H9 (cell line): ENCODE data around the gene PLXNA4. TPM values are rescaled to one million over a fixed set of nuclear protein-coding genes. Genes with fewer than 3 reads are reported as not detected.

Source experiments
- DNase-seq: peaks from one replicate; pipeline ENCODE4 v3.0.0-alpha.2; 2017
- H2AFZ ChIP-seq: one replicate; pipeline ENCODE4 v1.6.1; 2013; ENCODE audit warnings: mild to moderate bottlenecking, low read length, control low read depth, moderate library complexity
- H2AK5ac ChIP-seq: 2 replicates; pipeline ENCODE4 v1.6.1; 2013; ENCODE audit warnings: low read length, control low read depth, mixed read lengths; ENCODE audit not compliant: insufficient read length
- H2BK120ac ChIP-seq: one replicate; pipeline ENCODE4 v1.6.1; 2013; ENCODE audit warnings: low read depth, mild to moderate bottlenecking, low read length, control low read depth, inconsistent platforms; ENCODE audit not compliant: poor library complexity, severe bottlenecking
- H2BK12ac ChIP-seq: 2 replicates; pipeline ENCODE4 v1.6.1; 2013; ENCODE audit warnings: low read length, control low read depth, mixed read lengths, low read depth; ENCODE audit not compliant: insufficient read length
- H2BK15ac ChIP-seq: 2 replicates; pipeline ENCODE4 v1.6.1; 2013; ENCODE audit warnings: low read depth, low read length, control low read depth
- H2BK20ac ChIP-seq: one replicate; pipeline ENCODE4 v1.6.1; 2013; ENCODE audit warnings: low read depth, mild to moderate bottlenecking, low read length, control low read depth, inconsistent platforms; ENCODE audit not compliant: poor library complexity, severe bottlenecking
- H2BK5ac ChIP-seq: 2 replicates; pipeline ENCODE4 v1.6.1; 2013; ENCODE audit warnings: low read length, control low read depth, mixed read lengths; ENCODE audit not compliant: insufficient read length
- H3K14ac ChIP-seq: 2 replicates; pipeline ENCODE4 v1.6.1; 2013; ENCODE audit warnings: low read length, control low read depth; ENCODE audit not compliant: insufficient read depth
- H3K18ac ChIP-seq: 2 replicates; pipeline ENCODE4 v1.6.1; 2013; ENCODE audit warnings: low read depth, mild to moderate bottlenecking, mixed read lengths, low read length, control low read depth; ENCODE audit not compliant: insufficient read length
- H3K23ac ChIP-seq: 2 replicates; pipeline ENCODE4 v1.6.1; 2013; ENCODE audit warnings: low read length, control low read depth, mixed read lengths, low read depth; ENCODE audit not compliant: insufficient read length
- H3K23me2 ChIP-seq: 2 replicates; pipeline ENCODE4 v1.6.1; 2013; ENCODE audit warnings: low read depth, mild to moderate bottlenecking, mixed read lengths, low read length, control low read depth; ENCODE audit not compliant: insufficient read length, poor library complexity, severe bottlenecking
- H3K27ac ChIP-seq: 2 replicates; pipeline ENCODE4 v1.5.1; 2013; ENCODE audit warnings: low read length, control low read depth, mixed read lengths, low read depth; ENCODE audit not compliant: insufficient read length
- H3K27me3 ChIP-seq: 2 replicates; pipeline ENCODE4 v1.6.1; 2013; ENCODE audit warnings: low read length, control low read depth, inconsistent platforms; ENCODE audit not compliant: insufficient read depth
- H3K4ac ChIP-seq: 2 replicates; pipeline ENCODE4 v1.6.1; 2013; ENCODE audit warnings: low read depth, mild to moderate bottlenecking, control low read depth, inconsistent platforms, low read length, moderate library complexity
- H3K4me1 ChIP-seq: 2 replicates; pipeline ENCODE4 v1.6.1; 2013; ENCODE audit warnings: low read length, control low read depth, inconsistent platforms; ENCODE audit not compliant: insufficient read depth
- H3K4me2 ChIP-seq: 2 replicates; pipeline ENCODE4 v1.6.1; 2013; ENCODE audit warnings: low read length, control low read depth, mixed read lengths; ENCODE audit not compliant: insufficient read length, insufficient read depth
- H3K56ac ChIP-seq: 2 replicates; pipeline ENCODE4 v1.6.1; 2013; ENCODE audit warnings: low read depth, mild to moderate bottlenecking, mixed read lengths, low read length, control low read depth; ENCODE audit not compliant: insufficient read length
- H3K79me1 ChIP-seq: 2 replicates; pipeline ENCODE4 v1.6.1; 2013; ENCODE audit warnings: low read depth, mild to moderate bottlenecking, moderate library complexity, low read length, control low read depth, inconsistent platforms; ENCODE audit not compliant: insufficient read depth, poor library complexity, severe bottlenecking
- H3K79me2 ChIP-seq: 2 replicates; pipeline ENCODE4 v1.6.1; 2013; ENCODE audit warnings: low read length, control low read depth, inconsistent platforms; ENCODE audit not compliant: insufficient read depth
- H3K9ac ChIP-seq: 2 replicates; pipeline ENCODE4 v1.6.1; 2013; ENCODE audit warnings: low read length, control low read depth, mixed read lengths; ENCODE audit not compliant: insufficient read length; ENCODE audit errors: extremely low read depth
- H3K9me3 ChIP-seq: one replicate; pipeline ENCODE4 v1.6.1; 2013; ENCODE audit warnings: low read depth, low read length, inconsistent platforms; ENCODE audit not compliant: control insufficient read depth
- H3T11ph ChIP-seq: one replicate; pipeline ENCODE4 v1.6.1; 2013; ENCODE audit warnings: mild to moderate bottlenecking, low read length, control low read depth, inconsistent platforms
- H4K20me1 ChIP-seq: one replicate; pipeline ENCODE4 v1.6.1; 2013; ENCODE audit not compliant: control insufficient read depth, insufficient read length, insufficient read depth
- H4K5ac ChIP-seq: 2 replicates; pipeline ENCODE4 v1.6.1; 2013; ENCODE audit warnings: low read depth, mild to moderate bottlenecking, mixed read lengths, low read length, control low read depth; ENCODE audit not compliant: insufficient read length
- H4K8ac ChIP-seq: replicated peaks from 2 replicates; pipeline ENCODE4 v1.6.1; 2013; ENCODE audit warnings: low read length, control low read depth, mixed read lengths, low read depth; ENCODE audit not compliant: insufficient read length
- H4K91ac ChIP-seq: 2 replicates; pipeline ENCODE4 v1.6.1; 2013; ENCODE audit warnings: low read depth, mild to moderate bottlenecking, moderate library complexity, mixed read lengths, low read length, control low read depth; ENCODE audit not compliant: insufficient read length
- H3K27ac Mint-ChIP-seq, 3 experiments: 2 replicates in 2 of 3; 3 replicates in 1 of 3; pipeline ENCODE4 v1.8.0; 2020 to 2021; ENCODE audit warnings: mixed read lengths in 3 of 3, mild to moderate bottlenecking in 1 of 3, moderate library complexity in 1 of 3
- H3K27me3 Mint-ChIP-seq: 2 replicates; pipeline ENCODE4 v1.8.0; 2021; ENCODE audit warnings: low read depth, mild to moderate bottlenecking, moderate library complexity, mixed read lengths
- H3K36me3 Mint-ChIP-seq, 3 experiments: 2 replicates in 2 of 3; 3 replicates in 1 of 3; pipeline ENCODE4 v1.8.0; 2020 to 2021; ENCODE audit warnings: low read depth in 3 of 3, mixed read lengths in 3 of 3; ENCODE audit not compliant: insufficient read depth in 1 of 3
- H3K4me1 Mint-ChIP-seq, 2 experiments: 2 replicates each; pipeline ENCODE4 v1.8.0; 2020; ENCODE audit warnings: mixed read lengths in 2 of 2
- H3K4me3 Mint-ChIP-seq, 2 experiments: 2 replicates in 1 of 2; 3 replicates in 1 of 2; pipeline ENCODE4 v1.8.0; 2020 to 2021; ENCODE audit warnings: mild to moderate bottlenecking in 2 of 2, mixed read lengths in 2 of 2, moderate library complexity in 1 of 2
- H3K9me3 Mint-ChIP-seq, 2 experiments: 2 replicates in 1 of 2; 3 replicates in 1 of 2; pipeline ENCODE4 v1.8.0; 2020; ENCODE audit warnings: mild to moderate bottlenecking in 2 of 2, mixed read lengths in 2 of 2, moderate library complexity in 1 of 2
- WGBS: extraction: QIAGEN DNeasy Blood & Tissue Kit; methylation state at CpG from one replicate; pipeline ENCODE4 v1.1.7; 2013; ENCODE audit warnings: missing lambda C conversion rate, low lambda C conversion rate, mixed read lengths; ENCODE audit not compliant: insufficient read length; ENCODE audit errors: extremely low coverage; 5-methylcytosine and 5-hydroxymethylcytosine counted together
- total RNA-seq: library from RNA; stranded (reverse); gene quantifications from 2 replicates; pipeline ENCODE4 v1.2.1, GENCODE V29; 2021
- TF ChIP-seq, protein P1 (sequence below): fragments of 200-600 bp; sonication (generic); conservative IDR thresholded peaks from 3 replicates; pipeline ENCODE4 v1.8.0; 2021; ENCODE audit warnings: antibody characterized with exemption, mild to moderate bottlenecking

PLXNA4 gene
- total RNA-seq, 1 experiment from 2014 or later: 0.35 TPM

DNA sequence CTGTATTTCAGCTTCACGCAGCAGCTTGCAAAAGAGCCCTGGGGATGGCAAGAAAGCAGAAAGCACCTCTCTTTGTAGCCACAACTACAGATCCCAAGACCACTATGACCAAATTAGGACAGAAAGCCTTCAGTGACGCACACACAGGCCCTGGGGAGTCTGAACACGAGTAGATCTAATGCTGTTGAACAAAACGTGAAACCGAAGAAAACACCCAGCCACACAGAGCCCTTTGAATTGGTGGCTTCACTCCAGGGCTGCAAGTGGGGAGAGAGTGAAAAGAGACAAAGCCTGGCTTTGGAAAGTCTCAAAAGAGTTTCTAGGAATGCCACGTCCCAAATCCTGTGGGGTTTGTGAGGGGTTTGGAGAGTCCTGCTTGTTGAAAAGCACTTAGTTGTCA lies 28.4 kb downstream of the PLXNA4 start:
- Histone ChIP-seq H3K23ac (no peak overlapping the region), H4K5ac (no peak overlapping the region), H3K23me2 (no peaks in the 10 kb centered on the region), H3K9me3 (no peaks in the 10 kb centered on the region), H3K9ac (no peak overlapping the region), H3K27ac (no peak overlapping the region), H2BK5ac (no peak overlapping the region), H3K79me1 (no peaks in the 10 kb centered on the region), H3K4ac (no peak overlapping the region), H2BK12ac (no peak overlapping the region), H3K27me3 (no peaks in the 10 kb centered on the region), H4K8ac (no peak overlapping the region), H2BK20ac (no peak overlapping the region), H3K4me1 (peaks cover 4% of the 10 kb centered on the region; the same call in 1 of the 2 replicates), H2BK15ac (no peak overlapping the region), H3K79me2 (no peaks in the 10 kb centered on the region), H3K4me2 (no peak overlapping the region), H3K18ac (no peak overlapping the region), H3K14ac (no peak overlapping the region), H4K91ac (no peak overlapping the region), H2AK5ac (no peak overlapping the region), H2BK120ac (no peak overlapping the region), H3K56ac (no peak overlapping the region), H4K20me1 (no peaks in the 10 kb centered on the region), H2AFZ (no peak overlapping the region), H3T11ph (no peak overlapping the region)
- WGBS: no CpG with 5 or more reads among the region's 6 CpGs
- no peak overlapping the region for H3K4me3 Mint-ChIP-seq
- peaks cover 12 to 21% of the 10 kb centered on the region in 2 experiments for H3K9me3 Mint-ChIP-seq
- no peak for DNase-seq
- peaks cover 8 to 13% (median 13%) of the 10 kb centered on the region in 3 experiments; a peak in 6 of 7 replicates for H3K36me3 Mint-ChIP-seq
- peaks cover 78% of the 10 kb centered on the region for H3K27me3 Mint-ChIP-seq
- TF ChIP-seq, protein P1, sequence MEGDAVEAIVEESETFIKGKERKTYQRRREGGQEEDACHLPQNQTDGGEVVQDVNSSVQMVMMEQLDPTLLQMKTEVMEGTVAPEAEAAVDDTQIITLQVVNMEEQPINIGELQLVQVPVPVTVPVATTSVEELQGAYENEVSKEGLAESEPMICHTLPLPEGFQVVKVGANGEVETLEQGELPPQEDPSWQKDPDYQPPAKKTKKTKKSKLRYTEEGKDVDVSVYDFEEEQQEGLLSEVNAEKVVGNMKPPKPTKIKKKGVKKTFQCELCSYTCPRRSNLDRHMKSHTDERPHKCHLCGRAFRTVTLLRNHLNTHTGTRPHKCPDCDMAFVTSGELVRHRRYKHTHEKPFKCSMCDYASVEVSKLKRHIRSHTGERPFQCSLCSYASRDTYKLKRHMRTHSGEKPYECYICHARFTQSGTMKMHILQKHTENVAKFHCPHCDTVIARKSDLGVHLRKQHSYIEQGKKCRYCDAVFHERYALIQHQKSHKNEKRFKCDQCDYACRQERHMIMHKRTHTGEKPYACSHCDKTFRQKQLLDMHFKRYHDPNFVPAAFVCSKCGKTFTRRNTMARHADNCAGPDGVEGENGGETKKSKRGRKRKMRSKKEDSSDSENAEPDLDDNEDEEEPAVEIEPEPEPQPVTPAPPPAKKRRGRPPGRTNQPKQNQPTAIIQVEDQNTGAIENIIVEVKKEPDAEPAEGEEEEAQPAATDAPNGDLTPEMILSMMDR: no peak
- no peak overlapping the region for H3K27ac Mint-ChIP-seq
- H3K4me1 Mint-ChIP-seq: peaks cover 38 to 48% of the 10 kb centered on the region in 2 experiments
